GM18517 (cell line): ENCODE data around the gene PHLDB1.
"Not testable (repeated sequence)": the region's sequence is repeated elsewhere in the genome, so short reads cannot be mapped to it uniquely, and the experiment has no call there.

Source experiments
- ATAC-seq: cut with Tn5 transposase; IDR thresholded peaks from one replicate; pipeline ENCODE4 v1.9.1; 2021; ENCODE audit warnings: mild to moderate bottlenecking, moderate library complexity; ENCODE audit not compliant: unreplicated experiment

Gene PHLDB1

GRCh38 chr11:118682372-118682771 lies 75.0 kb downstream of the PHLDB1 start:
- no peak for ATAC-seq

- ATAC-seq: not testable (repeated sequence)
Observed at GRCh38 chr11:118682939-118683338, 75.5 kb downstream of the PHLDB1 start.

GRCh38 chr11:118684187-118684586 lies 76.8 kb downstream of the PHLDB1 start:
- ATAC-seq: no peak

GRCh38 chr11:118687906-118688305 lies 80.5 kb downstream of the PHLDB1 start:
- ATAC-seq: no peak

- not testable (repeated sequence) for ATAC-seq
Observed at GRCh38 chr11:118688339-118688738, 80.9 kb downstream of the PHLDB1 start.

- ATAC-seq: no peak
Observed at GRCh38 chr11:118688851-118689502, 81.6 kb downstream of the PHLDB1 start.

- ATAC-seq: no peak
Observed at GRCh38 chr11:118689503-118689851, 82.1 kb downstream of the PHLDB1 start.

- peak; percentile 55 for ATAC-seq
Observed at GRCh38 chr11:118689852-118690552, 82.6 kb downstream of the PHLDB1 start.

- no peak for ATAC-seq
Observed at GRCh38 chr11:118690553-118691304, 83.3 kb downstream of the PHLDB1 start.

- ATAC-seq: no peak
Observed at GRCh38 chr11:118691926-118692830, 84.8 kb downstream of the PHLDB1 start.

- ATAC-seq: no peak
Observed at GRCh38 chr11:118694185-118694584, 86.8 kb downstream of the PHLDB1 start.

GRCh38 chr11:118694771-118695170 lies 87.4 kb downstream of the PHLDB1 start:
- no peak for ATAC-seq

- no peak for ATAC-seq
Observed at GRCh38 chr11:118696673-118697226, 89.3 kb downstream of the PHLDB1 start.

GRCh38 chr11:118697346-118697745 lies 89.9 kb downstream of the PHLDB1 start:
- ATAC-seq: no peak

GRCh38 chr11:118699506-118700220 lies 92.2 kb downstream of the PHLDB1 start:
- no peak for ATAC-seq

GRCh38 chr11:118703563-118704106 lies 96.2 kb downstream of the PHLDB1 start:
- no peak for ATAC-seq

- no peak for ATAC-seq
Observed at GRCh38 chr11:118705111-118705741, 97.8 kb downstream of the PHLDB1 start.

- ATAC-seq: no peak
Observed at GRCh38 chr11:118705791-118706545, 98.6 kb downstream of the PHLDB1 start.

- ATAC-seq: no peak
Observed at GRCh38 chr11:118706546-118706825, 99.1 kb downstream of the PHLDB1 start.
